Muscle of leg (tissue), 11 donors: ENCODE measurements around the gene ATP8B2. TPM values are rescaled to one million over a fixed set of nuclear protein-coding genes. Genes with fewer than 3 reads are reported as not detected.
"Not testable (repeated sequence)": the region's sequence is repeated elsewhere in the genome, so short reads cannot be mapped to it uniquely, and the experiment has no call there.

ENCODE experiments used
- DNase-seq: peaks from one replicate; pipeline ENCODE4 v3.0.0; 2013
- H3K27ac ChIP-seq: one replicate; pipeline ENCODE4 v1.5.1; 2013; ENCODE audit warnings: mild to moderate bottlenecking, low read length, control low read depth
- H3K27me3 ChIP-seq: one replicate; pipeline ENCODE4 v1.6.1; 2013; ENCODE audit warnings: low read length; ENCODE audit not compliant: control insufficient read depth, insufficient read depth
- H3K36me3 ChIP-seq: one replicate; pipeline ENCODE4 v1.6.1; 2013; ENCODE audit warnings: low read length; ENCODE audit not compliant: control insufficient read depth, insufficient read depth
- H3K4me1 ChIP-seq: one replicate; pipeline ENCODE4 v1.6.1; 2013; ENCODE audit warnings: low read length; ENCODE audit not compliant: control insufficient read depth, insufficient read depth
- H3K4me3 ChIP-seq: one replicate; pipeline ENCODE4 v1.5.1; 2013; ENCODE audit warnings: low read length, control low read depth
- H3K9me3 ChIP-seq: replicated peaks from 2 replicates; pipeline ENCODE4 v1.6.1; 2013; ENCODE audit warnings: low read depth, low read length; ENCODE audit not compliant: control insufficient read depth
- WGBS: methylation state at CpG from one replicate; pipeline ENCODE4 v1.1.5; 2013; ENCODE audit warnings: missing lambda C conversion rate; ENCODE audit not compliant: insufficient coverage; 5-methylcytosine and 5-hydroxymethylcytosine counted together
- polyA plus RNA-seq, 8 donors: library from polyadenylated mRNA; unstranded; fragments of 120-200 nt; gene quantifications; one replicate each; pipeline versions ENCODE4 v1.2.1 to v1.2.3, GENCODE V29; 2013; ENCODE audit warnings: inconsistent platforms in 1 of 8, low replicate concordance in 1 of 8; ENCODE audit not compliant: insufficient read length in 8 of 8, insufficient read depth in 1 of 8
- total RNA-seq: library from RNA; stranded (reverse); fragments of 120-200 nt; gene quantifications from one replicate; pipeline ENCODE4 v1.2.4, GENCODE V29; 2013

The ATP8B2 gene
- total and polyA plus RNA-seq, 9 donors: 16.4 to 33.8 (median 25.6) TPM

- Histone ChIP-seq H3K27ac (no peak overlapping the region), H3K27me3 (peaks cover 6% of the 10 kb centered on the region), H3K36me3 (no peaks in the 10 kb centered on the region), H3K4me1 (peaks cover 8% of the 10 kb centered on the region), H3K9me3 (no peaks in the 10 kb centered on the region), H3K4me3 (no peak overlapping the region)
- WGBS: 85% methylated on average over 8 of the region's 8 CpGs
- DNase-seq: no peak
Observed at GRCh38 chr1:154358519-154358918, 33.2 kb downstream of the ATP8B2 start.

- H3K9me3 ChIP-seq: no peaks in the 10 kb centered on the region
- no peaks in the 10 kb centered on the region for H3K36me3 ChIP-seq
- no peak overlapping the region for H3K27ac ChIP-seq
- H3K4me1 ChIP-seq: no peaks in the 10 kb centered on the region
- no peak overlapping the region for H3K4me3 ChIP-seq
- DNase-seq: no peak
- H3K27me3 ChIP-seq: peaks cover 6% of the 10 kb centered on the region
Observed at GRCh38 chr1:154360288-154360687, 35.0 kb downstream of the ATP8B2 start.

GRCh38 chr1:154360881-154361280 is 35.6 kb downstream of the ATP8B2 start:
- DNase-seq, H3K27me3 ChIP-seq: not testable (repeated sequence)
- WGBS: no CpG with 5 or more reads among the region's 5 CpGs

GRCh38 chr1:154361357-154361756 is 36.0 kb downstream of the ATP8B2 start:
- 65% methylated on average over 2 of the region's 3 CpGs for WGBS
- no peaks in the 10 kb centered on the region for H3K36me3 ChIP-seq

More at GRCh38 chr1:154360881-154361280, 35.6 kb downstream of the ATP8B2 start:
- H3K36me3 ChIP-seq, H3K4me3 ChIP-seq, H3K27ac ChIP-seq, H3K4me1 ChIP-seq, H3K9me3 ChIP-seq: not testable (repeated sequence)

GRCh38 chr1:154371436-154371835 is 46.1 kb downstream of the ATP8B2 start:
- Histone ChIP-seq H3K4me1 (no peaks in the 10 kb centered on the region), H3K9me3 (no peaks in the 10 kb centered on the region), H3K27ac (no peak overlapping the region), H3K36me3 (no peaks in the 10 kb centered on the region), H3K4me3 (no peak overlapping the region), H3K27me3 (peaks cover 2% of the 10 kb centered on the region)
- DNase-seq: no peak
- 77% methylated on average over 4 of the region's 6 CpGs for WGBS

More at GRCh38 chr1:154361357-154361756, 36.0 kb downstream of the ATP8B2 start:
- no peak overlapping the region for H3K27ac ChIP-seq
- H3K4me1 ChIP-seq: no peaks in the 10 kb centered on the region
- no peak for DNase-seq
- H3K27me3 ChIP-seq: peaks cover under 1% of the 10 kb centered on the region
- H3K9me3 ChIP-seq: no peaks in the 10 kb centered on the region
- H3K4me3 ChIP-seq: no peak overlapping the region

GRCh38 chr1:154373777-154374357 is 48.5 kb downstream of the ATP8B2 start:
- not testable (repeated sequence) for DNase-seq, H3K27me3 ChIP-seq, H3K4me1 ChIP-seq, H3K4me3 ChIP-seq, H3K9me3 ChIP-seq, H3K36me3 ChIP-seq, H3K27ac ChIP-seq
- 87% methylated on average over 4 of the region's 7 CpGs for WGBS

GRCh38 chr1:154379301-154379700 is 54.0 kb downstream of the ATP8B2 start:
- no peak overlapping the region for H3K27ac ChIP-seq
- H3K9me3 ChIP-seq: no peaks in the 10 kb centered on the region
- H3K4me3 ChIP-seq: no peak overlapping the region
- H3K4me1 ChIP-seq: no peaks in the 10 kb centered on the region
- no peaks in the 10 kb centered on the region for H3K27me3 ChIP-seq
- 83% methylated on average over 15 of the region's 16 CpGs for whole genome bisulfite sequencing
- no peak for DNase-seq
- no peaks in the 10 kb centered on the region for H3K36me3 ChIP-seq

- Histone ChIP-seq H3K27ac (no peak overlapping the region), H3K36me3 (no peaks in the 10 kb centered on the region), H3K4me1 (no peaks in the 10 kb centered on the region), H3K9me3 (no peaks in the 10 kb centered on the region), H3K27me3 (no peaks in the 10 kb centered on the region), H3K4me3 (no peak overlapping the region)
- 78% methylated on average over 5 of the region's 8 CpGs for WGBS
- no peak for DNase-seq
Observed at GRCh38 chr1:154384650-154385489, 59.5 kb downstream of the ATP8B2 start.

GRCh38 chr1:154386643-154387352 is 61.5 kb downstream of the ATP8B2 start:
- Histone ChIP-seq H3K36me3 (no peaks in the 10 kb centered on the region), H3K9me3 (no peaks in the 10 kb centered on the region), H3K4me3 (no peak overlapping the region), H3K27ac (no peak overlapping the region), H3K27me3 (no peaks in the 10 kb centered on the region), H3K4me1 (no peaks in the 10 kb centered on the region)
- no peak for DNase-seq
- 70% methylated on average over 6 of the region's 11 CpGs for WGBS

- WGBS: 86% methylated on average over 6 of the region's 9 CpGs
Observed at GRCh38 chr1:154391086-154391770, 65.9 kb downstream of the ATP8B2 start.

More at GRCh38 chr1:154391086-154391770, 65.9 kb downstream of the ATP8B2 start:
- no peaks in the 10 kb centered on the region for H3K4me1 ChIP-seq
- no peaks in the 10 kb centered on the region for H3K9me3 ChIP-seq
- no peaks in the 10 kb centered on the region for H3K27me3 ChIP-seq
- DNase-seq: no peak
- no peaks in the 10 kb centered on the region for H3K36me3 ChIP-seq
- H3K27ac ChIP-seq: no peak overlapping the region
- H3K4me3 ChIP-seq: no peak overlapping the region
